B cell (primary cell): ENCODE measurements around the gene ALKBH7.

Experiments used
- CTCF ChIP-seq: fragments of 200-600 bp; IDR thresholded peaks from one replicate; pipeline ENCODE4 v1.8.0; 2022; ENCODE audit warnings: antibody characterized with exemption, mild to moderate bottlenecking
- EZH2 ChIP-seq: IDR thresholded peaks from 2 replicates; pipeline ENCODE4 v1.6.1; 2012; ENCODE audit warnings: borderline replicate concordance, low read depth, mild to moderate bottlenecking, moderate library complexity, low read length; ENCODE audit not compliant: insufficient read depth, poor library complexity, severe bottlenecking

- TF ChIP-seq CTCF: no peak
- no peak for TF ChIP-seq EZH2
Measured at GRCh38 chr19:6334490-6335285, 37.9 kb upstream of the ALKBH7 start.
